IMR-90 (cell line): Measurements from ENCODE around the gene GNAT1. TPM values are rescaled to one million over a fixed set of nuclear protein-coding genes. Genes with fewer than 3 reads are reported as not detected.

Experiments
- ATAC-seq: fragments of 200-7000 bp; cut with Tn5 transposase; 2 replicates; pipeline ENCODE4 v1.9.1; 2020; ENCODE audit warnings: low read depth, mild to moderate bottlenecking, moderate library complexity
- BruUV-seq: library from RNA; stranded (reverse); fragments of 400-500 nt; replicated peaks from 2 replicates; lab custom pipeline; 2021; lab: Mats Ljungman, UMichigan
- CTCF ChIA-PET: fragments of 300-600 bp; formaldehyde crosslinking; extraction: SDS; loops from one replicate; lab custom pipeline; 2021; ENCODE audit warnings: antibody characterized with exemption; lab: Yijun Ruan, JAX
- POLR2A ChIA-PET: fragments of 300-600 bp; sonication (Branson Sonifier 250); formaldehyde crosslinking; loops from one replicate; lab custom pipeline; 2022; ENCODE audit warnings: antibody characterized with exemption; ENCODE audit not compliant: unreplicated experiment; lab: Charles Lee
- DNase-seq: peaks from one replicate; pipeline ENCODE4 v3.0.0; 2013
- H2AFZ ChIP-seq: replicated peaks from 2 replicates; pipeline ENCODE3; 2013; ENCODE audit warnings: low read length, mild to moderate bottlenecking; ENCODE audit not compliant: poor library complexity
- H2AK5ac ChIP-seq: 2 replicates; pipeline ENCODE4 v1.6.1; 2013; ENCODE audit warnings: low read depth, low read length, inconsistent platforms
- H2AK9ac ChIP-seq: replicated peaks from 2 replicates; pipeline ENCODE3; 2013; ENCODE audit warnings: mild to moderate bottlenecking, low read depth, low read length, moderate library complexity; ENCODE audit not compliant: poor library complexity
- H2BK120ac ChIP-seq: 2 replicates; pipeline ENCODE4 v1.6.1; 2013; ENCODE audit warnings: low read depth, low read length, inconsistent platforms
- H2BK15ac ChIP-seq: 3 replicates; pipeline ENCODE4 v1.6.1; 2013; ENCODE audit warnings: low read depth, low read length, inconsistent platforms
- H2BK20ac ChIP-seq: 2 replicates; pipeline ENCODE4 v1.6.1; 2013; ENCODE audit warnings: low read depth, mild to moderate bottlenecking, inconsistent platforms, low read length, moderate library complexity
- H2BK5ac ChIP-seq: 2 replicates; pipeline ENCODE4 v1.6.1; 2013; ENCODE audit warnings: mild to moderate bottlenecking, low read depth, low read length, inconsistent platforms; ENCODE audit not compliant: poor library complexity, severe bottlenecking
- H3K14ac ChIP-seq: replicated peaks from 2 replicates; pipeline ENCODE4 v1.6.1; 2013; ENCODE audit warnings: low read depth, low read length, inconsistent platforms
- H3K18ac ChIP-seq: 2 replicates; pipeline ENCODE4 v1.6.1; 2013; ENCODE audit warnings: low read depth, low read length, control low read depth
- H3K23ac ChIP-seq: 2 replicates; pipeline ENCODE4 v1.6.1; 2013; ENCODE audit warnings: low read depth, low read length, inconsistent platforms
- H3K27ac ChIP-seq: 2 replicates; pipeline ENCODE4 v1.5.1; 2013; ENCODE audit warnings: mild to moderate bottlenecking, control low read depth, low read length; ENCODE audit not compliant: insufficient read depth
- H3K27me3 ChIP-seq: 2 replicates; pipeline ENCODE4 v1.6.1; 2013; ENCODE audit warnings: low read length; ENCODE audit not compliant: control insufficient read depth, insufficient read depth
- H3K36me3 ChIP-seq: 2 replicates; pipeline ENCODE4 v1.6.1; 2013; ENCODE audit warnings: low read length, mixed read lengths; ENCODE audit not compliant: control insufficient read depth, insufficient read depth
- H3K4ac ChIP-seq: 2 replicates; pipeline ENCODE4 v1.6.1; 2013; ENCODE audit warnings: low read depth, low read length, inconsistent platforms
- H3K4me1 ChIP-seq: 2 replicates; pipeline ENCODE4 v1.6.1; 2013; ENCODE audit warnings: low read length, mixed read lengths; ENCODE audit not compliant: control insufficient read depth, insufficient read depth
- H3K4me2 ChIP-seq: 2 replicates; pipeline ENCODE4 v1.6.1; 2013; ENCODE audit warnings: low read depth, mild to moderate bottlenecking, control low read depth, low read length, moderate library complexity
- H3K4me3 ChIP-seq: 2 replicates; pipeline ENCODE4 v1.5.1; 2013; ENCODE audit warnings: low read depth, mild to moderate bottlenecking, control low read depth, low read length, moderate library complexity; ENCODE audit not compliant: insufficient read depth
- H3K56ac ChIP-seq: 2 replicates; pipeline ENCODE4 v1.6.1; 2013; ENCODE audit warnings: low read length, inconsistent platforms; ENCODE audit not compliant: insufficient read depth; ENCODE audit errors: extremely low read depth
- H3K79me1 ChIP-seq, 2 experiments: 2 replicates each; pipeline ENCODE4 v1.6.1; 2013; ENCODE audit warnings: low read length in 2 of 2, inconsistent platforms in 1 of 2, low read depth in 1 of 2
- H3K9ac ChIP-seq: 2 replicates; pipeline ENCODE4 v1.6.1; 2013; ENCODE audit warnings: low read depth, low read length, control low read depth
- H3K9me1 ChIP-seq: 2 replicates; pipeline ENCODE4 v1.6.1; 2013; ENCODE audit warnings: low read length, inconsistent platforms; ENCODE audit not compliant: insufficient read depth
- H3K9me3 ChIP-seq: 2 replicates; pipeline ENCODE4 v1.6.1; 2013; ENCODE audit warnings: low read length; ENCODE audit not compliant: control insufficient read depth, insufficient read depth
- H4K20me1 ChIP-seq: 2 replicates; pipeline ENCODE4 v1.6.1; 2013; ENCODE audit warnings: low read length, inconsistent platforms; ENCODE audit not compliant: insufficient read depth
- H4K5ac ChIP-seq: 2 replicates; pipeline ENCODE4 v1.6.1; 2013; ENCODE audit warnings: mild to moderate bottlenecking, low read depth, low read length, control low read depth
- H4K8ac ChIP-seq, 2 experiments: 2 replicates each; pipeline ENCODE4 v1.6.1; 2013; ENCODE audit warnings: low read depth in 2 of 2, low read length in 2 of 2, control low read depth in 1 of 2, inconsistent platforms in 1 of 2
- H4K91ac ChIP-seq: 2 replicates; pipeline ENCODE4 v1.6.1; 2013; ENCODE audit warnings: low read depth, low read length, inconsistent platforms; ENCODE audit not compliant: insufficient read depth
- BHLHE40 ChIP-seq: fragments of 150-350 bp; IDR thresholded peaks from 2 replicates; pipeline ENCODE4 v1.6.1; 2016; ENCODE audit warnings: mild to moderate bottlenecking, low read depth, low read length
- CEBPB ChIP-seq: IDR thresholded peaks from 2 replicates; pipeline ENCODE4 v1.6.1; 2012; ENCODE audit warnings: low read depth, low read length, improper control_type of control experiment
- CHD1 ChIP-seq: IDR thresholded peaks from 2 replicates; pipeline ENCODE4 v1.6.1; 2012; ENCODE audit warnings: low read depth, low read length, improper control_type of control experiment
- FOS ChIP-seq: fragments of 150-350 bp; IDR thresholded peaks from 2 replicates; pipeline ENCODE4 v1.6.1; 2016; ENCODE audit warnings: low read depth, low read length
- MAFK ChIP-seq: IDR thresholded peaks from 2 replicates; pipeline ENCODE4 v1.6.1; 2012; ENCODE audit warnings: low read depth, low read length, improper control_type of control experiment
- MAZ ChIP-seq: IDR thresholded peaks from 2 replicates; pipeline ENCODE4 v1.6.1; 2012; ENCODE audit warnings: low read depth, mild to moderate bottlenecking, low read length, improper control_type of control experiment, moderate library complexity, borderline replicate concordance
- NFE2L2 ChIP-seq: fragments of 150-350 bp; IDR thresholded peaks from 2 replicates; pipeline ENCODE4 v1.6.1; 2016; ENCODE audit warnings: low read depth, mild to moderate bottlenecking, low read length
- POLR2A ChIP-seq: IDR thresholded peaks from 2 replicates; pipeline ENCODE4 v1.6.1; 2012; ENCODE audit warnings: mild to moderate bottlenecking, low read depth, low read length
- RAD21 ChIP-seq: IDR thresholded peaks from 2 replicates; pipeline ENCODE4 v1.6.1; 2012; ENCODE audit warnings: low read length, improper control_type of control experiment
- RCOR1 ChIP-seq: IDR thresholded peaks from 2 replicates; pipeline ENCODE4 v1.6.1; 2012; ENCODE audit warnings: mild to moderate bottlenecking, low read length, improper control_type of control experiment; ENCODE audit not compliant: insufficient replicate concordance
- RFX5 ChIP-seq: IDR thresholded peaks from 2 replicates; pipeline ENCODE4 v1.8.0; 2012; ENCODE audit warnings: low read depth, mild to moderate bottlenecking, low read length, moderate library complexity
- SMC3 ChIP-seq: fragments of 150-350 bp; IDR thresholded peaks from 2 replicates; pipeline ENCODE4 v1.6.1; 2016; ENCODE audit warnings: low read depth, mild to moderate bottlenecking, antibody characterized with exemption, low read length, moderate library complexity
- WGBS, 2 experiments: methylation state at CpG; one replicate each; pipeline versions ENCODE4 v1.1.5 to v1.1.7; 2013; ENCODE audit warnings: missing lambda C conversion rate in 2 of 2; ENCODE audit not compliant: insufficient read length in 1 of 2; ENCODE audit errors: extremely low coverage in 2 of 2; 5-methylcytosine and 5-hydroxymethylcytosine counted together
- dilution Hi-C: fragments of 300-500 bp; cut with HindIII; formaldehyde crosslinking; loops from one replicate; pipeline ENCODE4 v1.14.3; 2018; ENCODE audit warnings: low sequenced_read_pairs; ENCODE audit not compliant: unreplicated experiment
- in situ Hi-C: fragments of 300-500 bp; cut with MboI; formaldehyde crosslinking; loops from 3 replicates; pipeline ENCODE4 v1.14.3; 2019; ENCODE audit warnings: low sequenced_read_pairs, inconsistent platforms, mixed read lengths
- intact Hi-C: fragments of 100-400 bp; cut with micrococcal nuclease; formaldehyde crosslinking; loops from 2 replicates; pipeline ENCODE4 v1.10.0; 2022
- polyA plus RNA-seq, 3 experiments: library from polyadenylated mRNA; depleted of rRNA; stranded (reverse); fragments of >200 nt; gene quantifications; 2 replicates each; pipeline ENCODE4 v1.2.3, GENCODE V29; 2012; ENCODE audit warnings: low replicate concordance in 1 of 3
- total RNA-seq: library from RNA; depleted of rRNA; stranded (reverse); fragments of >200 nt; gene quantifications from 2 replicates; pipeline ENCODE4 v1.2.3, GENCODE V29; 2012
- TF ChIP-seq, protein P1 (sequence below): fragments of 150-350 bp; IDR thresholded peaks from 2 replicates; pipeline ENCODE4 v1.6.1; 2016; ENCODE audit warnings: low read depth, mild to moderate bottlenecking, low read length, moderate library complexity, borderline replicate concordance
- TF ChIP-seq, protein P2 (sequence below): fragments of 150-350 bp; IDR thresholded peaks from 2 replicates; pipeline ENCODE4 v1.6.1; 2017; ENCODE audit warnings: mild to moderate bottlenecking, antibody characterized with exemption, low read length, low read depth
- TF ChIP-seq, protein P3 (sequence below): conservative IDR thresholded peaks from 2 replicates; pipeline ENCODE4 v1.5.1; 2012; ENCODE audit warnings: mild to moderate bottlenecking, low read depth, low read length, improper control_type of control experiment

GNAT1 gene
- total and polyA plus RNA-seq, 2 of the 4 experiments (the other 2 are of a cell fraction) = not detected

DNA sequence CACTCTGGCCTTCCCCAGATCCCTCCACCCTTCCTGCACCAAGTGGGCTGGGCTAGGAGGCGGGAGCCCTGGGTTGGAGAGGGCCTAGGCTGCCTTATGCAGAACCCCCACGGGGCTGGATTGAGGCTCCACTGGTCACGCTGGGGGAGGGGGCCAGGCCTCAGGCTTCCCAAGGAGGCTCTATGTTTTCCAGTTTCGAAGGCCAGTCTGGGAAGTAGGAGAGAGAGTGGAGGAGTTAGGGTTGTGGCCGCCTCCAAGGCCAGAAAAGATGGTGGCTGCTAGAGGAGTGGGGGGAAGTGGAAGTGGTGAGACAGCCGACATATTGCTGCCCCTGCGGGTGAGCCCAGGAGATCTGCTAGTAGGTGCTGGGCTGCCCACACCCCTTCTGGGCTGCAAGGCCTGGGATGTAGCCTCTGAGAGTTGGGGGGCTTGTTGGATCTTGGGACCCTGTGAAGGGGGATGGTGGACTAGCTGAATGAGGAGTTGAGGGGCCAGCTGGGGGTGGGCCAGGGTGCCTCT is 45.8 kb downstream of the GNAT1 start:
- TF ChIP-seq FOS = no peak
- TF ChIP-seq RFX5 = no peak
- no peak for TF ChIP-seq CHD1
- no peak for TF ChIP-seq BHLHE40
- TF ChIP-seq SMC3 = no peak
- TF ChIP-seq, protein P1, sequence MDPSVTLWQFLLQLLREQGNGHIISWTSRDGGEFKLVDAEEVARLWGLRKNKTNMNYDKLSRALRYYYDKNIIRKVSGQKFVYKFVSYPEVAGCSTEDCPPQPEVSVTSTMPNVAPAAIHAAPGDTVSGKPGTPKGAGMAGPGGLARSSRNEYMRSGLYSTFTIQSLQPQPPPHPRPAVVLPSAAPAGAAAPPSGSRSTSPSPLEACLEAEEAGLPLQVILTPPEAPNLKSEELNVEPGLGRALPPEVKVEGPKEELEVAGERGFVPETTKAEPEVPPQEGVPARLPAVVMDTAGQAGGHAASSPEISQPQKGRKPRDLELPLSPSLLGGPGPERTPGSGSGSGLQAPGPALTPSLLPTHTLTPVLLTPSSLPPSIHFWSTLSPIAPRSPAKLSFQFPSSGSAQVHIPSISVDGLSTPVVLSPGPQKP = no peak
- TF ChIP-seq CEBPB = no peak
- TF ChIP-seq MAZ = no peak
- TF ChIP-seq NFE2L2 = no peak
- no peak for TF ChIP-seq RAD21
- TF ChIP-seq POLR2A = no peak
- no peak for TF ChIP-seq RCOR1
- TF ChIP-seq MAFK = no peak
- TF ChIP-seq, protein P2, sequence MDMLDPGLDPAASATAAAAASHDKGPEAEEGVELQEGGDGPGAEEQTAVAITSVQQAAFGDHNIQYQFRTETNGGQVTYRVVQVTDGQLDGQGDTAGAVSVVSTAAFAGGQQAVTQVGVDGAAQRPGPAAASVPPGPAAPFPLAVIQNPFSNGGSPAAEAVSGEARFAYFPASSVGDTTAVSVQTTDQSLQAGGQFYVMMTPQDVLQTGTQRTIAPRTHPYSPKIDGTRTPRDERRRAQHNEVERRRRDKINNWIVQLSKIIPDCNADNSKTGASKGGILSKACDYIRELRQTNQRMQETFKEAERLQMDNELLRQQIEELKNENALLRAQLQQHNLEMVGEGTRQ = no peak
- TF ChIP-seq, protein P3, sequence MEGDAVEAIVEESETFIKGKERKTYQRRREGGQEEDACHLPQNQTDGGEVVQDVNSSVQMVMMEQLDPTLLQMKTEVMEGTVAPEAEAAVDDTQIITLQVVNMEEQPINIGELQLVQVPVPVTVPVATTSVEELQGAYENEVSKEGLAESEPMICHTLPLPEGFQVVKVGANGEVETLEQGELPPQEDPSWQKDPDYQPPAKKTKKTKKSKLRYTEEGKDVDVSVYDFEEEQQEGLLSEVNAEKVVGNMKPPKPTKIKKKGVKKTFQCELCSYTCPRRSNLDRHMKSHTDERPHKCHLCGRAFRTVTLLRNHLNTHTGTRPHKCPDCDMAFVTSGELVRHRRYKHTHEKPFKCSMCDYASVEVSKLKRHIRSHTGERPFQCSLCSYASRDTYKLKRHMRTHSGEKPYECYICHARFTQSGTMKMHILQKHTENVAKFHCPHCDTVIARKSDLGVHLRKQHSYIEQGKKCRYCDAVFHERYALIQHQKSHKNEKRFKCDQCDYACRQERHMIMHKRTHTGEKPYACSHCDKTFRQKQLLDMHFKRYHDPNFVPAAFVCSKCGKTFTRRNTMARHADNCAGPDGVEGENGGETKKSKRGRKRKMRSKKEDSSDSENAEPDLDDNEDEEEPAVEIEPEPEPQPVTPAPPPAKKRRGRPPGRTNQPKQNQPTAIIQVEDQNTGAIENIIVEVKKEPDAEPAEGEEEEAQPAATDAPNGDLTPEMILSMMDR = no peak
- peaks cover 59% of the 10 kb centered on the region for H4K20me1 ChIP-seq
- H3K9ac ChIP-seq = peak overlapping the region; percentile 98
- no peaks in the 10 kb centered on the region for H3K9me3 ChIP-seq
- dilution Hi-C loops (no loop called here), in situ Hi-C loops (no loop called here), intact Hi-C loops (no loop called here)
- H4K8ac ChIP-seq = peak overlapping the region; percentile 59 to 94; a peak in 3 of 4 replicates
- no peak overlapping the region for H2BK15ac ChIP-seq
- ChIA-PET POLR2A (interaction anchor here (0.6 kb wide), 1 partner anchor 27 kb away, joined by 6 read pairs; no protein-coding TSS in a partner anchor), CTCF (interaction anchor here (0.6 to 1.6 kb wide), 3 partner anchors 9 to 112 kb away, joined by 3 read pairs; no protein-coding TSS in a partner anchor)
- peaks cover 10% of the 10 kb centered on the region for H3K9me1 ChIP-seq
- H3K23ac ChIP-seq = peak overlapping the region; percentile 97
- H2BK20ac ChIP-seq = no peak overlapping the region
- peak overlapping the region; percentile 97 for H3K27ac ChIP-seq
- H2AK9ac ChIP-seq = peak overlapping the region; percentile 100
- peak overlapping the region; percentile 37; the same call in 1 of the 2 replicates for H3K18ac ChIP-seq
- H4K91ac ChIP-seq = peak overlapping the region; percentile 80
- H3K4ac ChIP-seq = peak overlapping the region; percentile 98
- H3K14ac ChIP-seq = peak overlapping the region; percentile 98
- H4K5ac ChIP-seq = peak overlapping the region; percentile 92
- peak overlapping the region; percentile 88 for H2AFZ ChIP-seq
- peak overlapping the region; percentile 90 for H2BK5ac ChIP-seq
- no TSS peak for BruUV-seq
- peak overlapping the region; percentile 82 for H3K4me3 ChIP-seq
- peaks cover 0 to 43% of the 10 kb centered on the region in 2 experiments; a peak in 2 of 4 replicates for H3K79me1 ChIP-seq
- peak; percentile 13 for ATAC-seq
- H3K27me3 ChIP-seq = no peaks in the 10 kb centered on the region
- H2AK5ac ChIP-seq = peak overlapping the region; percentile 99
- H3K4me1 ChIP-seq = peaks cover 20% of the 10 kb centered on the region
- DNase-seq = no peak
- peak overlapping the region; percentile 84 for H3K56ac ChIP-seq
- H2BK120ac ChIP-seq = peak overlapping the region; percentile 47; the same call in 1 of the 2 replicates
- peak overlapping the region; percentile 97 for H3K4me2 ChIP-seq
- WGBS, 2 experiments = 0% methylated on average over 5 of the region's 7 CpGs; no CpG with 5 or more reads in 1 of the 2 experiments
- peaks cover 9% of the 10 kb centered on the region; the same call in 1 of the 2 replicates for H3K36me3 ChIP-seq
